Parathyroid adenoma (tissue), 2 donors: ENCODE measurements around the gene PLXNA4.

Experiments
- H2AFZ ChIP-seq: fragments of 300-600 bp; sonication (generic); one replicate; pipeline ENCODE4 v1.7.0; 2017; ENCODE audit warnings: antibody characterized with exemption, mild to moderate bottlenecking
- H3K27ac ChIP-seq: fragments of 300-600 bp; sonication (generic); one replicate; pipeline ENCODE4 v1.7.0; 2017
- H3K27me3 ChIP-seq: fragments of 300-600 bp; sonication (generic); one replicate; pipeline ENCODE4 v1.7.0; 2017; ENCODE audit warnings: low read length; ENCODE audit not compliant: control insufficient read depth, insufficient read depth
- H3K36me3 ChIP-seq: fragments of 300-600 bp; sonication (generic); one replicate; pipeline ENCODE4 v1.7.0; 2017; ENCODE audit warnings: low read length; ENCODE audit not compliant: control insufficient read depth, insufficient read depth
- H3K4me1 ChIP-seq: fragments of 300-600 bp; sonication (generic); one replicate; pipeline ENCODE4 v1.7.0; 2017; ENCODE audit warnings: control low read depth
- H3K4me2 ChIP-seq: fragments of 300-600 bp; sonication (generic); one replicate; pipeline ENCODE4 v1.7.0; 2017; ENCODE audit warnings: low read length
- H3K4me3 ChIP-seq: fragments of 300-600 bp; sonication (generic); one replicate; pipeline ENCODE4 v1.7.0; 2017; ENCODE audit warnings: low read depth, low read length
- H3K79me2 ChIP-seq: fragments of 300-600 bp; sonication (generic); one replicate; pipeline ENCODE4 v1.7.0; 2017; ENCODE audit warnings: control low read depth
- H3K9ac ChIP-seq: fragments of 300-600 bp; sonication (generic); one replicate; pipeline ENCODE4 v1.7.0; 2017; ENCODE audit warnings: mild to moderate bottlenecking
- H3K9me3 ChIP-seq: fragments of 300-600 bp; sonication (generic); one replicate; pipeline ENCODE4 v1.7.0; 2017; ENCODE audit warnings: low read length; ENCODE audit not compliant: control insufficient read depth
- TF ChIP-seq, protein P1 (sequence below): fragments of 300-600 bp; sonication (generic); IDR thresholded peaks from one replicate; pipeline ENCODE4 v1.7.0; 2017; ENCODE audit warnings: antibody characterized with exemption, mild to moderate bottlenecking
- donor health status: primary hyperparathyroidism.

PLXNA4 gene

GRCh38 chr7:132420527-132420926 is 155.7 kb downstream of the PLXNA4 start:
- Histone ChIP-seq H3K9me3 (no peaks in the 10 kb centered on the region), H3K4me2 (no peak overlapping the region)

DNA sequence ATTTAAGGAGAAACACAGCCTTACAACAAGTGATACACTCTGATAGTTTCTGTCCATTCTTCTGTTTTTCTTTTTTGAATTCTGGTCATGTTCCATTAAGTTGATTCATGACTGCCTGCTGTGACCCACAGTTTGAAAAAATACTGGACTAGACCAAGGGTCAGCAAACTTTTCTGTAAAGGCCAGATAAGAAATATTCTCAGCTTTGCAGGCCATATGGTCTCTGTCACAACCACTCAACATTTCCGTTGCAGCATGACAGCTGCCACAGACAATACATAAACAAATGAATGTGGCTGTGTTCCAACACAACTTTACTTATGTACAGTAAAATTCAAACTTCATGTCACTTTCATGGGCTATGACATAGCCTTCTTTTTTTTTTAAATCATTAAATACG is 156.7 kb downstream of the PLXNA4 start:
- H3K9me3 ChIP-seq: no peaks in the 10 kb centered on the region
- H3K9ac ChIP-seq: no peak overlapping the region
- H3K4me1 ChIP-seq: no peaks in the 10 kb centered on the region

More at GRCh38 chr7:132420527-132420926, 155.7 kb downstream of the PLXNA4 start:
- TF ChIP-seq, protein P1, sequence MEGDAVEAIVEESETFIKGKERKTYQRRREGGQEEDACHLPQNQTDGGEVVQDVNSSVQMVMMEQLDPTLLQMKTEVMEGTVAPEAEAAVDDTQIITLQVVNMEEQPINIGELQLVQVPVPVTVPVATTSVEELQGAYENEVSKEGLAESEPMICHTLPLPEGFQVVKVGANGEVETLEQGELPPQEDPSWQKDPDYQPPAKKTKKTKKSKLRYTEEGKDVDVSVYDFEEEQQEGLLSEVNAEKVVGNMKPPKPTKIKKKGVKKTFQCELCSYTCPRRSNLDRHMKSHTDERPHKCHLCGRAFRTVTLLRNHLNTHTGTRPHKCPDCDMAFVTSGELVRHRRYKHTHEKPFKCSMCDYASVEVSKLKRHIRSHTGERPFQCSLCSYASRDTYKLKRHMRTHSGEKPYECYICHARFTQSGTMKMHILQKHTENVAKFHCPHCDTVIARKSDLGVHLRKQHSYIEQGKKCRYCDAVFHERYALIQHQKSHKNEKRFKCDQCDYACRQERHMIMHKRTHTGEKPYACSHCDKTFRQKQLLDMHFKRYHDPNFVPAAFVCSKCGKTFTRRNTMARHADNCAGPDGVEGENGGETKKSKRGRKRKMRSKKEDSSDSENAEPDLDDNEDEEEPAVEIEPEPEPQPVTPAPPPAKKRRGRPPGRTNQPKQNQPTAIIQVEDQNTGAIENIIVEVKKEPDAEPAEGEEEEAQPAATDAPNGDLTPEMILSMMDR: no peak
- Histone ChIP-seq H3K4me3 (no peak overlapping the region), H2AFZ (no peak overlapping the region), H3K27ac (no peak overlapping the region), H3K4me1 (no peaks in the 10 kb centered on the region), H3K36me3 (no peaks in the 10 kb centered on the region), H3K9ac (no peak overlapping the region), H3K79me2 (no peaks in the 10 kb centered on the region), H3K27me3 (no peaks in the 10 kb centered on the region)

GRCh38 chr7:132418840-132419239 is 157.4 kb downstream of the PLXNA4 start:
- Histone ChIP-seq H3K4me3 (no peak overlapping the region), H3K27ac (no peak overlapping the region), H3K4me1 (no peaks in the 10 kb centered on the region), H3K4me2 (no peak overlapping the region), H3K9me3 (no peaks in the 10 kb centered on the region), H2AFZ (no peak overlapping the region), H3K27me3 (no peaks in the 10 kb centered on the region), H3K9ac (no peak overlapping the region), H3K79me2 (no peaks in the 10 kb centered on the region), H3K36me3 (no peaks in the 10 kb centered on the region)
- TF ChIP-seq, protein P1: no peak

More for the DNA sequence above, 156.7 kb downstream of the PLXNA4 start:
- Histone ChIP-seq H3K27me3 (no peaks in the 10 kb centered on the region), H3K27ac (no peak overlapping the region), H3K79me2 (no peaks in the 10 kb centered on the region), H2AFZ (no peak overlapping the region), H3K4me2 (no peak overlapping the region), H3K36me3 (no peaks in the 10 kb centered on the region), H3K4me3 (no peak overlapping the region)
- TF ChIP-seq, protein P1: no peak

DNA sequence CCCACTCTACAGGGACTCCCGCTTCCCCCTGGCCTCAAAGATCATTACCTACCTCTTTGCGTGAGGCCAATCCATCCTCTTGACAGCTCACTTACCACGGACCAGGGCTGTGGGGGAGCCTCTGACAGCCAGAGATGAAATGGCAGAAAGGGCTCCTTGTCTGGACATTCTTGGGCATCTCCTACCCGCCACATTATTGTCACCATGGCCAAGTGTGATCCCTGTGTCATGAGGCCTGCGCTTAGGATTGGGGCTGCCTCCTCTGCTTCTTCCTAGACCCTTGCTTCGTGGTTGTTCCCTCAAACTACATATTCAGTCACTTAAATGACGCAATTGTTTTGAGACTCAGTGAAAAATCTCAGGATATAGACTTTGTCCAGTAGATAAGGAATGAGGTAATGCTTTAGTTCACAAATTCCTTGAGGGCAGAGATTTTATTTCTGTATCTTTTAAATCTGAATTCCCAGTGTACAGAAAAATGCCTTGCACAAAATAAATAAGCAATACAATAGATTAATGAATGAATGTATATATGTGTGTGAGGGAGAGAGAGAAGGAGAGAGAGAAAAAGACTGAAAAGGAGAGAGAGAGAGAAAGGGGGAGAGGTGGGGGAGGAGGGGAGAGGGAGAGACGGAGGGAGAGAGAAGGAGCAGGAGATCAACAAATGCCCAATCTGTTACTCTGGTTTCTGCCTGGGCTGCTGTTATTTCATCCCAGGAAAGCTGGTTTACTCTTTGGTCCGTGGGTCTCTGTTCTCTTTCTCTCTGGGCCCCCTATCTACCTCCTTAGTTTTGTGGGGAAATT is 159.0 kb downstream of the PLXNA4 start:
- Histone ChIP-seq H3K27ac (no peak overlapping the region), H3K79me2 (no peaks in the 10 kb centered on the region), H3K9me3 (no peaks in the 10 kb centered on the region), H3K9ac (no peak overlapping the region), H3K36me3 (no peaks in the 10 kb centered on the region), H3K4me3 (no peak overlapping the region), H3K4me2 (no peak overlapping the region), H2AFZ (no peak overlapping the region), H3K4me1 (peaks cover 2% of the 10 kb centered on the region), H3K27me3 (no peaks in the 10 kb centered on the region)
- TF ChIP-seq, protein P1: no peak

DNA sequence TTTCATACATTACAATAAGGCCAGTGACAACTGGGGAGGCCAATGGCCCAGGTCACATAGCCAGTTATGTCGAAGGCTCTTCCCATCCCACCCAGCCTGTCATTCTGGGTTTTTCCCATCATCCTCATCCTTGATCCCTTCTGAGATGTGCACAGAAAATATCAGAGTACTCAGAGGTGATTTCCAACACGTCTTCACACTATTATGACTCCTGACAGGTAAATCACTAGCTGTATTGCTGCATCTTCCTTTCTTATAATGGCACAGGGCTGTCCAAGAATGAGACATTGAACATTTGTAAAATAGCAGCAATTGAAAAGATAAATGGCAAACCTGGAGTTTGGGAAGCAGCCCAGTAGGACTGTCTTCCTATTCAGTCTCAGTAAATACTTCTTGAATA is 159.9 kb downstream of the PLXNA4 start:
- no peaks in the 10 kb centered on the region for H3K79me2 ChIP-seq
- no peaks in the 10 kb centered on the region for H3K9me3 ChIP-seq
- no peak overlapping the region for H3K9ac ChIP-seq
- TF ChIP-seq, protein P1: no peak
- no peak overlapping the region for H3K4me3 ChIP-seq
- no peak overlapping the region for H2AFZ ChIP-seq
- no peaks in the 10 kb centered on the region for H3K36me3 ChIP-seq
- no peaks in the 10 kb centered on the region for H3K27me3 ChIP-seq
- no peak overlapping the region for H3K27ac ChIP-seq
- H3K4me1 ChIP-seq: peaks cover 5% of the 10 kb centered on the region
- no peak overlapping the region for H3K4me2 ChIP-seq
